Activated effector memory CD4-positive, alpha-beta T cell treated with anti-CD3 and anti-CD28 coated beads, Interleukin-2, amount 50 U/mL, for 16 hours (primary cell): Measurements from ENCODE around the gene CLASP1.
"Not testable (repeated sequence)": the region's sequence is repeated elsewhere in the genome, so short reads cannot be mapped to it uniquely, and the experiment has no call there.

Experiments
- DNase-seq: peaks from one replicate; pipeline ENCODE4 v3.0.0-alpha.2; 2020

The CLASP1 gene

DNA sequence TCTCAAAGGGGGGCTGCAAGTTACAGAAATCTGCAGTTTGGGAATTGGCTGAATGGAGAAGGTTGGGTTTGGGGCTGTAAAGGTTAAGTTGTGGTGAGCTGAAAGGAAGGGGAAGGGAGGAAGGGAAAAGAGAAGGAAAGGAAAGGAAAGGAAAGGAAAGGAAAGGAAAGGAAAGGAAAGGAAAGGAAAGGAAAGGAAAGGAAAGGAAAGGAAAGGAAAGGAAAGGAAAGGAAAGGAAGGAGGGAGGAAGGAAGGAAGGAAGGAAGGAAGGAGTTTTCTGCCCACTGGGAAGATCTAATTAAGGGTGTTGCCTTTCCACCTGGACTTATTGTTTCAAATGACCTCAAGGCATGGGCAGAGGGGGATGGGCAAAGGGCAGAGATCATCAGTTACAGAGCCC lies 348.1 kb downstream of the CLASP1 start:
- DNase-seq, result not testable (repeated sequence)

DNA sequence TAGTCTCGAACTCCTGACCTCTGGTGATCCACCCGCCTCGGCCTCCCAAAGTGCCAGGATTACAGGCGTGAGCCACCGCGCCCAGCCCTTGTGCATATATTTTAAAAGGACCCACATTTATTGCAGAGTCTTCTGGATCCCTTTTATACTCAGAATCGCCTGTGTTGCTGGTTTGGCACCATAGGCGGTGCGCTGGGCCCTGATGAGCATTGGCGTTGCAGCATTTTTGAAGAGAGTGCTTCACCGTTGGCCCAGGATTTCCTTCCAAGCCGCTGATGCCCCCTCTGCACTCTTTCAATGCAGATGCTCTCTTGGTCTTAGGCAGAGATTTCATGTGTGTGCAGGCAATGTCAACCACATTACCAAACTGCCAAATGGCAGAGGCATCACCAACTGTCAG lies 350.8 kb downstream of the CLASP1 start:
- DNase-seq, result no peak

DNA sequence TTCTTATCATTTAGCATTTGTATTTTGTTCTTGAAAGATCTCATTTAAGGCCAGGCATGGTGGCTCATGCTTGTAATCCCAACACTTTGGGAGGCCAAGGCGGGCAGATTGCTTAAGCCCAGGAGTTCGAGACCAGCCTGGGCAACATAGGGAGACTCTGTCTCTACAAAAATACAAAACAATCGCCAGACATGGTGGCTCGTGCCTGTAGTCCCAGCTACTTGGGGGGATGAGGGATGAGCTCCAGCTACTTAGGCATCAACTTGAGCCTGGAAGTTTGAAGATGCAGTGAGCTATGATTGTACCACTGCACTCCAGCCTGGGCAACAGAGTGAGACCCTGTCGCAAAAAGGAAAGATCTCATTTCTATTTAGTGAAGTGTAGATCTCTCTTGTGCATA lies 351.4 kb downstream of the CLASP1 start:
- DNase-seq, result not testable (repeated sequence)

DNA sequence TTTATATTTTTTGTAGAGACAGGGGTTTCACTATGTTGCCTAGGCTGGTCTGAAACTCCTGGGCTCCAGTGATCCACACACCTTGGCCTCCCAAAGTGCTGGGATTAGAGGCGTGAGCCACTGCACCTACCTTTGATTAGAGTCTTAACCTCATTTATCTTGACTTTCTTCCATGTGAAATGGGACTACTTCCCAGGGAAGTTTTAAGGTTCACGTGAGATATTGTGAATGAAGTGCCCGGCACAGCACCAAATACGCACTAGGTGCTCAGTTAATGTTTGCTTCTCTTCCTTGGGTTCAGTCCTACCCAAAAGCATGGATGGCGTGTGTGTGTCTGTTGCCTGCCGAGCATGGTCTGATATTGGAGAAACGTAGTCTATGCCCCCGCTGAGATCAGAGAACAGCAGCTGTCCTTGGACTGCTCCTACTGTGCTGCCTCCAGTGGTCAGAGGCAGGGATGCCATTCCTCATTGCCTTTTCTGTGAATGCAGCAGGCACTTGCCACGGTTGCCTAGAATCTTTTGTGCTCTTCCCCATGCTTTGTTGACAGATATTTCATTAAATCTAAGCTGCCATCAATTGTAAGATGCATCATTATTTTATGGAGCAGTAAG lies 351.9 kb downstream of the CLASP1 start:
- no peak for DNase-seq

DNA sequence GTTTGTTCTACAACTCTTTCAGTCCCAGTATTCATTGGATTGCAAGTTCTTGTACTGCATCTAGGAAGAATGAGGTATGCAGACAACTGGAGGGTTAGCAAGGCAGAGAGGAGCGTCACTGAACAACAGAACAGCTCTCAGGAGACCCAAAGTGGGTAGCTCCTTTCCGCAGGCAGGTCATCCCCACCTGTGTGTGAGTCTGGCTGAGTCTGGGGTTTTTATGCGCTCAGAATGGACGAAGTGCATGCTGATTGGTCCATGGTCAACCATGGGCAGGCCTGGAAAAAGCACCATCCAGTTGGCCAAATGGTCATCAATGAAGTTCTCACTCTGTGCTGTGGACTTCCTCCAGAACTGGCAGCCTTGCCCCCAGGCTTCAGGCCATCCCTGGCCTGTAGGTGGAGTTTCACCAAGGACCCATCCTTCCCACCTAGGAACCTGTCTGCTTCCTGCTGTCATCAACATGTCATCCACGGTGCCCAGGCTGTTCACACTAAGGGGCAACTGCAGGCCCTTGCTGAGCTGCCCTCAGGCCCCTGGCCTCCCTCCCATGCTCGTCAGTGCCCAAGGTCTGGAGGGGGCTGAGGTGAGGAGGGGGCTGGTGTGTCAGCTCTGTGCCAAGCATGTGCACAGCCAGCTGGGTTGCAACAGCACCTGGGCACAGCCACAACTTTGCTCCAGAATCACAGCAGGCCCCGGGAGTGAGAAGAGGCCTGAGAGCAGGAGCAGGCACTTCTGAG lies 353.2 kb downstream of the CLASP1 start:
- DNase-seq, result no peak

DNA sequence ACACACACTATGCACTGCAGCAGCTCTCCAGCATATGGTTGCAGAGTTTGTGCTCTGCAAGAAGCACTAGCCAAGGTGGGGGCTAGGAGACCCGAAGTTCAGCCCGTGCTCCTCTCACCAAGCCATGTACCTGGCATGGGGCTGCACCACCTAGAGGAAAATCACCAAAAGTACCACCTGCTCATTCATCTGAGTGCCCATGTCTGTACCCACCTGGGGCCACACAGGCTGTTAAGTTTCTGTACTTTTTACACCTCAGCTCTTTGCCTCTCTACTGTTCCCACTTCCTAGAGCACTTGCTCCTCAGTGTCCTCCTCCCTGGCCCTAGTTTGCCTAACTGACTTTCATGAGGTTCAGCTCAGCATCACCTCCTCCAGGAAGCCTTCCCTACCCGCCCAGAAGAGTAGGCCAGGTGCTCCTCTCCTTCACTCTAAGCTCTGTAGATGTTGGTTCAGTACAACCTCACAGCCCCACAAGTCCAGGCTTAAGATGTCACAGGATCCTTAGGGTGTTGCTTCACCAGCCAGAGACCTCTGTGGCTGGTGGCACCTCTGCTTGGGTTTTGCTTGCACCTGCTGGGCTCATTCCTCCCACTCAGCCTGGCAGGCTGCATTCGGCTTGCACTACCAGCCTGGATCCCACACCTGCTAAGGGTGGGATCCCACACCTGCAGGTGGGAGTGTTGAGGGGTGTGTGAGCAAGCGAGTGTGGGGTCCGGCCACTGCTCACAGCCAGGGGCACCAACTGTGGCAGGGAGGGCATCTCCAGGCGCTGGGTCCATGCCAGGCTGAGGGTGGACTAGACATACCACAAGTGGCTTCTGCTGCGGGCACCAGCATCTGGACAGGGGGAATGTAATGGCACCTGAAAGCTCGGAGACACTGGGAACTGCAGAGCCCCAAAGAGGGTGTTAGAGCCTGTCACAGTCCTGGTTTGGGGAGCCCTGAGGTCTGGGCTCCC lies 354.1 kb downstream of the CLASP1 start:
- no peak for DNase-seq

DNA sequence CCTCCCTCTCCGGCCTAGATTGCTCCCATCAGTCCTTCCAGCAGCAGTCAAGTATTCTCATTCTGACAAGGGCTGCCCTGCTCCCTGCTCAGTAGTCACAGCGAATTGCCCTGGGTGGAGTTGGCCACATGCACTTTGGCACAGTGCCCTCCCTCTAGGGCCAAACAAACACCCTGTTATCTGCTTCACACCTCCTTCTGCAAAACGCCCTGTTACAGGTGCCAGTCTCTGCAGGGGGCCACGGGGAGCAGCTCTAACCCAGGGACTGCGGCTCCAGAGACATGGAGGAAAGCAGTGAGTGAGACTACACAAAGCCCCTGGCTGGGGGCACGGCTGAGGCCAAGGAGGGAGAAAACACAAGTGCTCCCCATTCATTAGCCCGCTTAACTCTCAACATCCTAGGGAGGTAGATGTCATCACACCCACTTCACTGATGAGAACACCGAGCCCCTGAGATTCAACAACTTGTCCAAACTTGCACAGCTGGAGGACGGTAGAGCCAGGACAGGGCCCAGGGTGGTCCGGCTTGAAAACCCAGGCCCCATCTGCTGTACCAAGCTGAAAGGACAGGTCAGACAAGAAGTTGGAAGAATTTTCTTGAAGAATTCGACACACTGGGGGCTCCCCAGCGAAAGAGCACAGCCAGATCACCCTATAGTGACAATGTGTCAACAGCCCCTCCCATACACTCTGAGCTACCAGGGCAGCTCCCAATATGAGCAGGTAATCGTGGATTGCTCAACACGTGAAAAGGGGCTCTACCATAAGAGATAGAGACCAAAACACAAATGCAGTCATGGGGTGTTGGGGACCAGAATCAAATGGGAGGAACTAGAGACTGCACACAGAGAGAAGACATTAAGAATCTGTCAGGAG lies 355.6 kb downstream of the CLASP1 start:
- no peak for DNase-seq

DNA sequence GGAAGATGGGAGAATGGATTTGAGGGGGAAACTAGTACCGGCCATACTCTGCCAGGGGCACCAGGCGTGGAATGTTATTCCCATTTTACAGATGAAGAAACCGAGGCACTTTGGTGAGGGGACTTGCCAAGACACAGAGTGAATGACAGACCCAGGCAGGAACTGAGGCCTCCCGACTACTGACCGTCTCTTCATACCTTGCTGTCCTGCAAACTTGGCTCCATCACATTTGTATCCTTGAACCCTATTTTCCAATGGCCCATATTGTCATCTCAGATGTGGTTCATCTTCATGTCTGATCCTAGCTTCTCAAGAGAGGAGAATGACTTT lies 358.0 kb downstream of the CLASP1 start:
- DNase-seq, result no peak

DNA sequence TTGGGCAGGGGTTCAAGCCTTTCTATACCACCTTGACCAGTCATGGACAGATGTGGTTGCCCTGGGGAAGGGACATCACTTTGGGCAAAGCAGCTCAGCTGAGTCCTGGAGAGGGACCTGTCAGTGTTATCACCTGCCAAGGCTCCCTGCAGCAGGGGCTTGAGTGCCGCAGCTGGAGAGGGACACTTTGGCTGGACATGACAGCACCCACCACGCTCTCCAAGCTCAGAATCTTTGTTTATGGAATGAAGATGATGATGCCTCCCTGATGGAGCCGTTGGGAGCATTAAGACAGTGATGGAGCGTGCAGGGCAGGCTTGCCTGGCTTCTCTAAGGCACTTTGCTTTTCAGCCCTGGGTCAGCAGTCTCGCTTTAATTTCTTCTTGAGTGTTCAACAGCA lies 360.0 kb downstream of the CLASP1 start:
- no peak for DNase-seq

DNA sequence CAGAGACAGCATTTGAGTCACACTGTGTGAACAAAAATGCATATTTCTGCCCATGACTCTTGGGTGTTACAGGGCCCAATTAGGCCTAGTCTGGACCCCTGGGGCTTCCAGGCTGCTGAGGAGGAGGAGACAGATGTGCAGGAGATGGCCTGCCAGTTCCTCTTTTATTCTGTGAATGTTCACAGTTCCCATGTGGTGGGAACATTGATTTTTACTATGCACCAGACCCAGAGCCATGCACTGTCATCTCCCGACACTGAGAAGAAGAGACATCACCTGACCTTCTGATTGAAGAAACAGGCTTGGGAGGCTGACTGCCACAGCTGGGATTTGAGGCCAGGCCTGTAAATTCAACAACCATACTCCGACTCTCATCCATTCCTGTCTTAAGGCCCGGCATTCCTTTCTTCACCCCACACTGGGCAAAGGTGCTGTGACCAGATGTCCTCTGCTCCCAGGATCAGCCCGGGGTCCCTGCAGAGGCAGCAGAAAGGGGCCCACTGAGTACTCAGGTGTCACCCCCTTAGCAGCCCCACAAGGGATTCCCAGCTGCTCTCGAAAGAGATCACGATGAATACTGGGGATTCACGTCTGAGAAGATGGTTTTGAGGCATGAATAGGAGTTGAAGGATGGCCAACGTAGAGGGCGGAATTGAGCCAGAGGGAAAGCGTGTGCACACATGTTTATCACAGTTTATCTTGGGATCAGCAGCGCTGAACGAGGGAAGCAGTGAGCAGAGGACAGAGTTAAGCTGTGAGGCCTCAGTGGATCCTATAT lies 360.6 kb downstream of the CLASP1 start:
- no peak for DNase-seq

DNA sequence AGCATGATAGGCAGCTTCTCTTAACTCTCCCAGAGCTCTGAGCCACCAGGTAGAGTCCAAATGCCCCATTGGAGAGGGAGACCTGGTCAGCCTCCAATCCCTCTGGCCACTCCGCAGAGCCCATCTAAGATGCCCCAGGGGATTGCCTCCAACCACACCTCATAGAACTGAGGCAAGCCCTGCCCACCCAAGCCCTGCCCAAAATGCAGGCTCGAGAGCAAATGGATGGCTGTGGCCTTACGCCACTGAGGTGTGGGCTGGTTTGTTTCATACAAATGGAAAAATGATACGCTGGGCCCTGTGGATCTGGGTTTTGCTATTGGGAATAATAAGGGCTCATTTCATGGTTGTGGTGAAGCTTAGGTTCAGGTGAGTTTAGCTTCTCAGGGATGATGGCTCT lies 361.3 kb downstream of the CLASP1 start:
- DNase-seq, result no peak
